CD4-positive, alpha-beta T cell (primary cell): ENCODE results near the gene KRTAP10-7. TPM values are rescaled to one million over a fixed set of nuclear protein-coding genes. Genes with fewer than 3 reads are reported as not detected.

Experiments used
- ATAC-seq: fragments of 200-7000 bp; cut with Tn5 transposase; one replicate; pipeline ENCODE4 v1.10.0; 2022; ENCODE audit warnings: mild to moderate bottlenecking; ENCODE audit not compliant: poor library complexity
- CTCF ChIA-PET: fragments of 350-600 bp; sonication (Branson Sonifier 250); formaldehyde crosslinking; loops from one replicate; lab custom pipeline; 2021; ENCODE audit warnings: antibody characterized with exemption, inconsistent platforms; lab: Charles Lee
- POLR2A ChIA-PET: fragments of 350-600 bp; sonication (Branson Sonifier 250); formaldehyde crosslinking; loops from one replicate; lab custom pipeline; 2021; ENCODE audit warnings: antibody characterized with exemption, inconsistent platforms; lab: Charles Lee
- DNase-seq, 14 experiments: peaks; one replicate each; pipeline ENCODE4 v3.0.0-alpha.2; 2013 to 2020; ENCODE audit warnings: mixed read lengths in 2 of 14
- H3K27ac ChIP-seq, 2 donors: one replicate each; pipeline versions ENCODE4 v1.5.1 to v1.7.0; 2013; ENCODE audit warnings: low read length in 2 of 2, low read depth in 1 of 2, mild to moderate bottlenecking in 1 of 2
- H3K27me3 ChIP-seq, 2 experiments: 1 replicate in 1 of 2; 2 replicates in 1 of 2; pipeline versions ENCODE4 v1.6.1 to v1.7.0; 2013; ENCODE audit warnings: low read length in 2 of 2, control low read depth in 1 of 2, mild to moderate bottlenecking in 1 of 2, moderate library complexity in 1 of 2; ENCODE audit not compliant: insufficient read depth in 2 of 2, control insufficient read depth in 1 of 2
- H3K36me3 ChIP-seq: one replicate; pipeline ENCODE4 v1.6.1; 2013; ENCODE audit warnings: low read length, control low read depth; ENCODE audit not compliant: insufficient read depth
- H3K4me1 ChIP-seq: one replicate; pipeline ENCODE4 v1.6.1; 2013; ENCODE audit warnings: low read length, control low read depth; ENCODE audit not compliant: insufficient read depth
- H3K4me3 ChIP-seq: one replicate; pipeline ENCODE4 v1.5.1; 2013; ENCODE audit warnings: mild to moderate bottlenecking, low read length, moderate library complexity
- H3K9me3 ChIP-seq, 2 experiments: 1 replicate in 1 of 2; 2 replicates in 1 of 2; pipeline versions ENCODE4 v1.6.1 to v1.7.0; 2013; ENCODE audit warnings: low read length in 2 of 2, mild to moderate bottlenecking in 2 of 2, control low read depth in 1 of 2, moderate library complexity in 1 of 2; ENCODE audit not compliant: control insufficient read depth in 1 of 2, insufficient read depth in 1 of 2
- H3K27ac Mint-ChIP-seq: one replicate; pipeline ENCODE4 v1.8.0; 2020; ENCODE audit warnings: mixed read lengths
- H3K27me3 Mint-ChIP-seq: one replicate; pipeline ENCODE4 v1.8.0; 2021; ENCODE audit warnings: mixed read lengths
- H3K36me3 Mint-ChIP-seq: one replicate; pipeline ENCODE4 v1.8.0; 2021; ENCODE audit warnings: low read depth, mixed read lengths
- H3K4me1 Mint-ChIP-seq: one replicate; pipeline ENCODE4 v1.8.0; 2021; ENCODE audit warnings: low read depth, mixed read lengths
- H3K4me3 Mint-ChIP-seq: one replicate; pipeline ENCODE4 v1.8.0; 2020; ENCODE audit warnings: mild to moderate bottlenecking, mixed read lengths
- H3K9me3 Mint-ChIP-seq: one replicate; pipeline ENCODE4 v1.8.0; 2020; ENCODE audit warnings: mixed read lengths
- intact Hi-C, 2 experiments: fragments of 100-400 bp; cut with DNase I in 1 of 2; cut with micrococcal nuclease in 1 of 2; formaldehyde crosslinking; loops; one replicate each; pipeline versions ENCODE4 v1.15.1 to v1.9.0; 2023 to 2025; cut with DNase I, micrococcal nuclease
- total RNA-seq, 174 experiments: library from RNA in 2 of 174; stranded (reverse) in 2 of 174; gene quantifications; one replicate each; pipeline ENCODE4 v1.2.3 and lab custom pipeline; 2021 to 2026
- TF ChIP-seq, protein P1 (sequence below): fragments of 200-600 bp; IDR thresholded peaks from one replicate; pipeline ENCODE4 v1.8.0; 2022; ENCODE audit warnings: antibody characterized with exemption, mild to moderate bottlenecking

Gene KRTAP10-7
- total RNA-seq, 2 experiments from 2014 or later: not detected

DNA sequence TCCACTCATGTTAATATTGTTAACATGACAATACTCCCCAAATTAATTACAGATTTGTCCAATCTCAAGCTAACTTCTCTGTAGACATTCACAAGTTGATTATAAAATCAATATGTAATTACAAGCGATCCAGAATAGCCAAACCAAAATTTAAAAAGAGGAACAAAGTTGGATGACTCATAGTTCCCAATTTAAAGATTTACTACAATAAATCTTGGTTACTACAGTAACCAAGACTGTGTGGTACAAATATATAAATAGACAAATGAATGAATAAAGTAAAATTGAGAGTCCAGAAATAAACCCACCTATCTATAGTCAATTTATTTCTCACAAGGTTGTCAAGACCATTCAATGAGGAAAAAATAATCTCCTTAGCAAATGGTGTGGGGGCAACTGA lies 34.0 kb upstream of the KRTAP10-7 start:
- POLR2A ChIA-PET: no interaction called here
- Histone ChIP-seq H3K4me1 (no peaks in the 10 kb centered on the region), H3K9me3 (peaks cover 0 to 5% of the 10 kb centered on the region in 2 experiments), H3K36me3 (no peaks in the 10 kb centered on the region), H3K27ac (no peak overlapping the region), H3K27me3 (no peaks in the 10 kb centered on the region), H3K4me3 (no peak overlapping the region)
- Mint-ChIP-seq H3K27ac (no peak overlapping the region), H3K4me3 (no peak overlapping the region), H3K36me3 (peaks cover 12% of the 10 kb centered on the region), H3K4me1 (peaks cover 14% of the 10 kb centered on the region), H3K27me3 (no peaks in the 10 kb centered on the region), H3K9me3 (peaks cover 10% of the 10 kb centered on the region)
- CTCF ChIA-PET: no interaction called here
- intact Hi-C loops: no loop called here
- TF ChIP-seq, protein P1, sequence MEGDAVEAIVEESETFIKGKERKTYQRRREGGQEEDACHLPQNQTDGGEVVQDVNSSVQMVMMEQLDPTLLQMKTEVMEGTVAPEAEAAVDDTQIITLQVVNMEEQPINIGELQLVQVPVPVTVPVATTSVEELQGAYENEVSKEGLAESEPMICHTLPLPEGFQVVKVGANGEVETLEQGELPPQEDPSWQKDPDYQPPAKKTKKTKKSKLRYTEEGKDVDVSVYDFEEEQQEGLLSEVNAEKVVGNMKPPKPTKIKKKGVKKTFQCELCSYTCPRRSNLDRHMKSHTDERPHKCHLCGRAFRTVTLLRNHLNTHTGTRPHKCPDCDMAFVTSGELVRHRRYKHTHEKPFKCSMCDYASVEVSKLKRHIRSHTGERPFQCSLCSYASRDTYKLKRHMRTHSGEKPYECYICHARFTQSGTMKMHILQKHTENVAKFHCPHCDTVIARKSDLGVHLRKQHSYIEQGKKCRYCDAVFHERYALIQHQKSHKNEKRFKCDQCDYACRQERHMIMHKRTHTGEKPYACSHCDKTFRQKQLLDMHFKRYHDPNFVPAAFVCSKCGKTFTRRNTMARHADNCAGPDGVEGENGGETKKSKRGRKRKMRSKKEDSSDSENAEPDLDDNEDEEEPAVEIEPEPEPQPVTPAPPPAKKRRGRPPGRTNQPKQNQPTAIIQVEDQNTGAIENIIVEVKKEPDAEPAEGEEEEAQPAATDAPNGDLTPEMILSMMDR: no peak
- DNase-seq (no peak), ATAC-seq (no peak)

DNA sequence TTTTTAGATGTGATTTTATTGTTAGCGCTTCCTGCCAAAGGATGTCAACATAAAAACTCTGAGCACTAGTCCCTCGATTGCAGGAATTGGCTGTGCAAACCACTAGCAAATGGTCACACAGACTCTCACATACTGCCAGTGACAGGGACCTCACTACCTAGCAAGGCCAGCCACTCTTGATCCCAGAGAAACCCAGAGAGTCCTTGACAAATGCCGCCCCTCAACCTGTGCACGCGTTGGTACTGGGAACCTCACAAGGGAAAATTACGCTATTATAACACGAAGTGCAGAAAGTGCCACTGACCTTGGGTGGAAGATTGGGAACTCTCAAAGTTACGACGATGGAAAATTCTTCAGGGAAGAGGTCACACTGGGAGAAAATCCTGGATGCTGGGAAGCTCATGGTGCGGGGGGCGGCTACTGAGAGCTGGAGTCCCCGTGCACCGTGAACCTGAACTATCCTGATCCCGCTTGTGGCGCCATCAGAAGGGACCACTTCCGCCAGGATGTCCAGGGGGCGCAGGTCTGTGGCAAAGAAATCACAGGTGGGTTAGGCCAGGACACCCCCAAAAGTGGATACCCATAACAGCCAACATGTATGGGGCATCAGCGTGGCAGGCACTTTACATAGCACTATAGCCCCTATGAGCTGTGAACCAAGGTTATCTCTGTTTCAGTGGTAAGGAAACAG lies 32.8 kb upstream of the KRTAP10-7 start:
- no peak overlapping the region for H3K27ac ChIP-seq
- Mint-ChIP-seq H3K9me3 (peaks cover 3% of the 10 kb centered on the region), H3K4me1 (peaks cover 14% of the 10 kb centered on the region), H3K27me3 (peaks cover 2% of the 10 kb centered on the region), H3K27ac (no peak overlapping the region), H3K36me3 (peaks cover under 1% of the 10 kb centered on the region), H3K4me3 (no peak overlapping the region)
- H3K4me1 ChIP-seq: no peaks in the 10 kb centered on the region
- no peak overlapping the region for H3K4me3 ChIP-seq
- TF ChIP-seq, protein P1: no peak
- intact Hi-C loops: no loop called here
- DNase-seq (no peak), ATAC-seq (no peak)
- peaks cover 0 to 10% of the 10 kb centered on the region in 2 experiments for H3K9me3 ChIP-seq
- ChIA-PET POLR2A (no interaction called here), CTCF (no interaction called here)
- no peaks in the 10 kb centered on the region for H3K36me3 ChIP-seq
- H3K27me3 ChIP-seq: no peaks in the 10 kb centered on the region

DNA sequence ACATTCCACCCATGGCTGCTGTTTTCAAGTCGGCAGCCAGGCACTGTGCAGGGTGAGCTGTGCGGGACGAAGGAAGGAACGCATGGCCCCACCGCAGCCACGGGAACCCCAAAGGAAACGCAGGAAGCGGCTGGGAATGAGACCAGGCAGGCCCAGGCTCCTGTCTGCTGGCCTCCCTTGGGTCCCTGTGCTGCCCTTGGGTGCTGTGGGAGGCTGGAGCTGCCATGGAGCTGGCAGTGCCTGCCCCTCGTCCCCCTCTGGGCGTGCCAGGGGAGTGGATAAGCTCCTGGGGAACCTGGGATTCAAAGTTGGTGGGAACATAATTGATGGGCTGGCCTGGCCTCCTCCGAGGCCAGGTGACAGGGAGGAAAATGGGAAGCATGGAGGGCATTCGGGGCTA lies 32.1 kb upstream of the KRTAP10-7 start:
- H3K27me3 ChIP-seq: no peaks in the 10 kb centered on the region
- intact Hi-C loops: no loop called here
- H3K4me1 ChIP-seq: no peaks in the 10 kb centered on the region
- CTCF ChIA-PET: no interaction called here
- POLR2A ChIA-PET: no interaction called here
- H3K4me3 Mint-ChIP-seq: no peak overlapping the region
- H3K4me3 ChIP-seq: no peak overlapping the region
- H3K9me3 ChIP-seq: peaks cover 0 to 10% of the 10 kb centered on the region in 2 experiments
- no peaks in the 10 kb centered on the region for H3K36me3 Mint-ChIP-seq
- peaks cover 17% of the 10 kb centered on the region for H3K4me1 Mint-ChIP-seq
- DNase-seq: no peak
- no peaks in the 10 kb centered on the region for H3K36me3 ChIP-seq
- no peak overlapping the region for H3K27ac ChIP-seq
- ATAC-seq: no peak
- H3K9me3 Mint-ChIP-seq: peaks cover 3% of the 10 kb centered on the region
- H3K27me3 Mint-ChIP-seq: peaks cover 5% of the 10 kb centered on the region
- no peak overlapping the region for H3K27ac Mint-ChIP-seq
- TF ChIP-seq, protein P1: no peak
